RWPE1 (cell line): ENCODE data around the gene NAALADL2.

Experiments
- CTCF ChIA-PET: fragments of 350-600 bp; sonication (Branson Sonifier 250); formaldehyde crosslinking; extraction: SDS; loops from one replicate; lab custom pipeline; 2021; lab: Yijun Ruan, JAX
- POLR2A ChIA-PET: fragments of 400-600 bp; formaldehyde crosslinking; extraction: SDS; loops from one replicate; lab custom pipeline; 2020; ENCODE audit warnings: antibody characterized with exemption; ENCODE audit not compliant: low non-redundant PET; lab: Yijun Ruan, JAX
- DNase-seq: peaks from one replicate; pipeline ENCODE4 v3.0.0; 2012; ENCODE audit warnings: low spot score
- H3K27ac ChIP-seq: fragments of 450-650 bp; 2 replicates; pipeline ENCODE4 v1.5.1; 2017
- TF ChIP-seq, protein P1 (sequence below): fragments of 450-650 bp; conservative IDR thresholded peaks from 2 replicates; pipeline ENCODE4 v1.5.1; 2017; ENCODE audit warnings: low read depth, mild to moderate bottlenecking

NAALADL2 gene

DNA sequence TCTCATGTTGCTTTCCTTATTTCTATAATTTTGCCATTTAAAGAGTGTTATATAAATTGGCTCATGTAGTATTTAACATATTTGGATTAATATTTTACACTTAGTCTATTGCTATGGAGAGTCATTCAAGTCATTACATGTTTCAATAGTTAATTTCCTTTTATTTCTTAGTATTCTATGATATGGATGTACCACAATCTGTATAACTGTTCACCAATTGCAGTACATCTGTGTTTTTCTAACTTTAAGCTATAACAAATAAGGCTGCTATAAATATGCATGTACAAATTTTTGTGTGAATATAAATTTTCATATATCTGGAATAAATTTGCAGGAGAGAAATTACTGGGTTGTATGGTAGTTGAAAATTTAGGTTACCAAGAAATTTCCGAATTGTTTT is 993.4 kb downstream of the NAALADL2 start:
- CTCF ChIA-PET = no interaction called here
- POLR2A ChIA-PET = no interaction called here
- no peak for DNase-seq
- H3K27ac ChIP-seq = no peak overlapping the region
- TF ChIP-seq, protein P1, sequence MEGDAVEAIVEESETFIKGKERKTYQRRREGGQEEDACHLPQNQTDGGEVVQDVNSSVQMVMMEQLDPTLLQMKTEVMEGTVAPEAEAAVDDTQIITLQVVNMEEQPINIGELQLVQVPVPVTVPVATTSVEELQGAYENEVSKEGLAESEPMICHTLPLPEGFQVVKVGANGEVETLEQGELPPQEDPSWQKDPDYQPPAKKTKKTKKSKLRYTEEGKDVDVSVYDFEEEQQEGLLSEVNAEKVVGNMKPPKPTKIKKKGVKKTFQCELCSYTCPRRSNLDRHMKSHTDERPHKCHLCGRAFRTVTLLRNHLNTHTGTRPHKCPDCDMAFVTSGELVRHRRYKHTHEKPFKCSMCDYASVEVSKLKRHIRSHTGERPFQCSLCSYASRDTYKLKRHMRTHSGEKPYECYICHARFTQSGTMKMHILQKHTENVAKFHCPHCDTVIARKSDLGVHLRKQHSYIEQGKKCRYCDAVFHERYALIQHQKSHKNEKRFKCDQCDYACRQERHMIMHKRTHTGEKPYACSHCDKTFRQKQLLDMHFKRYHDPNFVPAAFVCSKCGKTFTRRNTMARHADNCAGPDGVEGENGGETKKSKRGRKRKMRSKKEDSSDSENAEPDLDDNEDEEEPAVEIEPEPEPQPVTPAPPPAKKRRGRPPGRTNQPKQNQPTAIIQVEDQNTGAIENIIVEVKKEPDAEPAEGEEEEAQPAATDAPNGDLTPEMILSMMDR = no peak

DNA sequence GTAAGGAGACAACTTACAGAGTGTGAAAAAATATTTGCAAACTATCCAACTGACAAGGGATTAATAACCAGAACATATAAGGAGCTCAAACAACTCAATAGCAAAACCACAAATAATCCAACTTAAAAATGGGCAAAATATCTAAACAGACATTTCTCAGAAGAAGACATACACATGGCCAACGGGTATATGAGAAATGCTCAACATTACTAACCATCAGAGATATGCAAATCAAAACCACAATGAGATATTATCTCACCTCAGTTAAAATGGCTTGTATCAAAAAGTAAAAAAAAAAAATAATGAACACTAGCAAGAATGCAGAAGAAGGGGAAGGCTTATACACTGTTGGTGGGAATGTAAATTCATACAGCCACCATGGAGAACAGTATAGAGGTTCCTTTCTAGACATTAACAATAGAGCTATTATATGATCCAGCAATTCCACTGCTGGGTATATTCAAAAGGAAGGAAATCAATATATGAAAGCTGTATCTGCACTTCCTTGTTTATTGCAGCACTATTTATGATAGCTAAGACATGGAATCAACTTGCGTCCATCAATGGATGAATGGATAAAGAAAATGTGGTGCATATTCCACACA is 998.6 kb downstream of the NAALADL2 start:
- CTCF ChIA-PET = no interaction called here
- POLR2A ChIA-PET = no interaction called here
- H3K27ac ChIP-seq = no peak overlapping the region
- DNase-seq = no peak
- TF ChIP-seq, protein P1 = no peak
